IMR-90 (cell line): ENCODE results near the gene PLXDC2. TPM values are rescaled to one million over a fixed set of nuclear protein-coding genes. Genes with fewer than 3 reads are reported as not detected.

Experiments used
- ATAC-seq: fragments of 200-7000 bp; cut with Tn5 transposase; 2 replicates; pipeline ENCODE4 v1.9.1; 2020; ENCODE audit warnings: low read depth, mild to moderate bottlenecking, moderate library complexity
- BruUV-seq: library from RNA; stranded (reverse); fragments of 400-500 nt; replicated peaks from 2 replicates; lab custom pipeline; 2021; lab: Mats Ljungman, UMichigan
- CTCF ChIA-PET: fragments of 300-600 bp; formaldehyde crosslinking; extraction: SDS; loops from one replicate; lab custom pipeline; 2021; ENCODE audit warnings: antibody characterized with exemption; lab: Yijun Ruan, JAX
- POLR2A ChIA-PET: fragments of 300-600 bp; sonication (Branson Sonifier 250); formaldehyde crosslinking; loops from one replicate; lab custom pipeline; 2022; ENCODE audit warnings: antibody characterized with exemption; ENCODE audit not compliant: unreplicated experiment; lab: Charles Lee
- DNase-seq: peaks from one replicate; pipeline ENCODE4 v3.0.0; 2013
- H2AFZ ChIP-seq: replicated peaks from 2 replicates; pipeline ENCODE3; 2013; ENCODE audit warnings: low read length, mild to moderate bottlenecking; ENCODE audit not compliant: poor library complexity
- H2AK5ac ChIP-seq: 2 replicates; pipeline ENCODE4 v1.6.1; 2013; ENCODE audit warnings: low read depth, low read length, inconsistent platforms
- H2AK9ac ChIP-seq: replicated peaks from 2 replicates; pipeline ENCODE3; 2013; ENCODE audit warnings: mild to moderate bottlenecking, low read depth, low read length, moderate library complexity; ENCODE audit not compliant: poor library complexity
- H2BK120ac ChIP-seq: 2 replicates; pipeline ENCODE4 v1.6.1; 2013; ENCODE audit warnings: low read depth, low read length, inconsistent platforms
- H2BK15ac ChIP-seq: 3 replicates; pipeline ENCODE4 v1.6.1; 2013; ENCODE audit warnings: low read depth, low read length, inconsistent platforms
- H2BK20ac ChIP-seq: 2 replicates; pipeline ENCODE4 v1.6.1; 2013; ENCODE audit warnings: low read depth, mild to moderate bottlenecking, inconsistent platforms, low read length, moderate library complexity
- H2BK5ac ChIP-seq: 2 replicates; pipeline ENCODE4 v1.6.1; 2013; ENCODE audit warnings: mild to moderate bottlenecking, low read depth, low read length, inconsistent platforms; ENCODE audit not compliant: poor library complexity, severe bottlenecking
- H3K14ac ChIP-seq: replicated peaks from 2 replicates; pipeline ENCODE4 v1.6.1; 2013; ENCODE audit warnings: low read depth, low read length, inconsistent platforms
- H3K18ac ChIP-seq: 2 replicates; pipeline ENCODE4 v1.6.1; 2013; ENCODE audit warnings: low read depth, low read length, control low read depth
- H3K23ac ChIP-seq: 2 replicates; pipeline ENCODE4 v1.6.1; 2013; ENCODE audit warnings: low read depth, low read length, inconsistent platforms
- H3K27ac ChIP-seq: 2 replicates; pipeline ENCODE4 v1.5.1; 2013; ENCODE audit warnings: mild to moderate bottlenecking, control low read depth, low read length; ENCODE audit not compliant: insufficient read depth
- H3K27me3 ChIP-seq: 2 replicates; pipeline ENCODE4 v1.6.1; 2013; ENCODE audit warnings: low read length; ENCODE audit not compliant: control insufficient read depth, insufficient read depth
- H3K36me3 ChIP-seq: 2 replicates; pipeline ENCODE4 v1.6.1; 2013; ENCODE audit warnings: low read length, mixed read lengths; ENCODE audit not compliant: control insufficient read depth, insufficient read depth
- H3K4ac ChIP-seq: 2 replicates; pipeline ENCODE4 v1.6.1; 2013; ENCODE audit warnings: low read depth, low read length, inconsistent platforms
- H3K4me1 ChIP-seq: 2 replicates; pipeline ENCODE4 v1.6.1; 2013; ENCODE audit warnings: low read length, mixed read lengths; ENCODE audit not compliant: control insufficient read depth, insufficient read depth
- H3K4me2 ChIP-seq: 2 replicates; pipeline ENCODE4 v1.6.1; 2013; ENCODE audit warnings: low read depth, mild to moderate bottlenecking, control low read depth, low read length, moderate library complexity
- H3K4me3 ChIP-seq: 2 replicates; pipeline ENCODE4 v1.5.1; 2013; ENCODE audit warnings: low read depth, mild to moderate bottlenecking, control low read depth, low read length, moderate library complexity; ENCODE audit not compliant: insufficient read depth
- H3K56ac ChIP-seq: 2 replicates; pipeline ENCODE4 v1.6.1; 2013; ENCODE audit warnings: low read length, inconsistent platforms; ENCODE audit not compliant: insufficient read depth; ENCODE audit errors: extremely low read depth
- H3K79me1 ChIP-seq, 2 experiments: 2 replicates each; pipeline ENCODE4 v1.6.1; 2013; ENCODE audit warnings: low read length in 2 of 2, inconsistent platforms in 1 of 2, low read depth in 1 of 2
- H3K9ac ChIP-seq: 2 replicates; pipeline ENCODE4 v1.6.1; 2013; ENCODE audit warnings: low read depth, low read length, control low read depth
- H3K9me1 ChIP-seq: 2 replicates; pipeline ENCODE4 v1.6.1; 2013; ENCODE audit warnings: low read length, inconsistent platforms; ENCODE audit not compliant: insufficient read depth
- H3K9me3 ChIP-seq: 2 replicates; pipeline ENCODE4 v1.6.1; 2013; ENCODE audit warnings: low read length; ENCODE audit not compliant: control insufficient read depth, insufficient read depth
- H4K20me1 ChIP-seq: 2 replicates; pipeline ENCODE4 v1.6.1; 2013; ENCODE audit warnings: low read length, inconsistent platforms; ENCODE audit not compliant: insufficient read depth
- H4K5ac ChIP-seq: 2 replicates; pipeline ENCODE4 v1.6.1; 2013; ENCODE audit warnings: mild to moderate bottlenecking, low read depth, low read length, control low read depth
- H4K8ac ChIP-seq, 2 experiments: 2 replicates each; pipeline ENCODE4 v1.6.1; 2013; ENCODE audit warnings: low read depth in 2 of 2, low read length in 2 of 2, control low read depth in 1 of 2, inconsistent platforms in 1 of 2
- H4K91ac ChIP-seq: 2 replicates; pipeline ENCODE4 v1.6.1; 2013; ENCODE audit warnings: low read depth, low read length, inconsistent platforms; ENCODE audit not compliant: insufficient read depth
- CHD1 ChIP-seq: IDR thresholded peaks from 2 replicates; pipeline ENCODE4 v1.6.1; 2012; ENCODE audit warnings: low read depth, low read length, improper control_type of control experiment
- WGBS, 2 experiments: methylation state at CpG; one replicate each; pipeline versions ENCODE4 v1.1.5 to v1.1.7; 2013; ENCODE audit warnings: missing lambda C conversion rate in 2 of 2; ENCODE audit not compliant: insufficient read length in 1 of 2; ENCODE audit errors: extremely low coverage in 2 of 2; 5-methylcytosine and 5-hydroxymethylcytosine counted together
- dilution Hi-C: fragments of 300-500 bp; cut with HindIII; formaldehyde crosslinking; loops from one replicate; pipeline ENCODE4 v1.14.3; 2018; ENCODE audit warnings: low sequenced_read_pairs; ENCODE audit not compliant: unreplicated experiment
- in situ Hi-C: fragments of 300-500 bp; cut with MboI; formaldehyde crosslinking; loops from 3 replicates; pipeline ENCODE4 v1.14.3; 2019; ENCODE audit warnings: low sequenced_read_pairs, inconsistent platforms, mixed read lengths
- intact Hi-C: fragments of 100-400 bp; cut with micrococcal nuclease; formaldehyde crosslinking; loops from 2 replicates; pipeline ENCODE4 v1.10.0; 2022
- polyA plus RNA-seq, 3 experiments: library from polyadenylated mRNA; depleted of rRNA; stranded (reverse); fragments of >200 nt; gene quantifications; 2 replicates each; pipeline ENCODE4 v1.2.3, GENCODE V29; 2012; ENCODE audit warnings: low replicate concordance in 1 of 3
- total RNA-seq: library from RNA; depleted of rRNA; stranded (reverse); fragments of >200 nt; gene quantifications from 2 replicates; pipeline ENCODE4 v1.2.3, GENCODE V29; 2012

Gene PLXDC2
- total and polyA plus RNA-seq, 2 of the 4 experiments (the other 2 are of a cell fraction) = 3.2 to 6.1 TPM

DNA sequence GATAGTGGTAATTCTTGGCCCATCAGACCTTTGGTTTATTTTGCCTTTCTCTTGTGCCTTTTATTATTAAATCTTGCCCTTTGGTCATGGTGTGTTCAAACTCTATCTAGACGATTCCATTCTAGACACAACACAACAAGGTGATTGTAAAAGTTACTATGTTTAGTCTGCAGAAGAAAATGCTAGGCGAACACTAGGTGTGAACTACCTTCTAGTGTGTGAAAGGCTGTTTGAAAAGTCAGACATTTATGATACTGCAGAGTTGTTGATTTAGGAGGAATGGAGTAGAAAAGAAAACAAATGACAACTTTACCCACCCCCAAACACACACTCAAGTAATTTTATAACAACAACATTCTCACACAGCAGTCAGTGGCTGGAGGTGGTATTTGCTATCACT, 103.4 kb downstream of the PLXDC2 start:
- Histone ChIP-seq H3K9me1 (peaks cover 16% of the 10 kb centered on the region), H2BK20ac (no peak overlapping the region), H3K4me1 (peaks cover 13% of the 10 kb centered on the region), H3K14ac (no peak overlapping the region), H3K9ac (no peak overlapping the region), H3K79me1 (no peaks in the 10 kb centered on the region), H3K9me3 (no peaks in the 10 kb centered on the region), H3K23ac (no peak overlapping the region), H4K91ac (no peak overlapping the region), H3K36me3 (no peaks in the 10 kb centered on the region), H3K27me3 (no peaks in the 10 kb centered on the region), H3K4me2 (no peak overlapping the region), H3K4ac (no peak overlapping the region), H2AFZ (no peak overlapping the region), H2BK120ac (no peak overlapping the region), H3K27ac (no peak overlapping the region), H3K18ac (no peak overlapping the region), H3K4me3 (no peak overlapping the region), H4K5ac (no peak overlapping the region), H3K56ac (no peak overlapping the region), H2BK5ac (no peak overlapping the region), H2AK5ac (no peak overlapping the region), H4K20me1 (peaks cover 8% of the 10 kb centered on the region), H2BK15ac (no peak overlapping the region), H4K8ac (no peak overlapping the region), H2AK9ac (no peak overlapping the region)
- no TSS peak for BruUV-seq
- no CpG with 5 or more reads among the region's 2 CpGs for WGBS, 2 experiments
- DNase-seq (no peak), ATAC-seq (no peak)
- in situ Hi-C loops (no loop called here), intact Hi-C loops (no loop called here), dilution Hi-C loops (no loop called here)
- CTCF ChIA-PET = no interaction called here
- POLR2A ChIA-PET = no interaction called here
- TF ChIP-seq CHD1 = no peak
